ENCODE measurements around the gene LOXL1. TPM values are rescaled to one million over a fixed set of nuclear protein-coding genes. Genes with fewer than 3 reads are reported as not detected.
A peak's percentile ranks its signal among the peaks of the same experiment; 100 is the strongest.

LOXL1 gene
- total RNA-seq, 1 donor from 2014 or later: 163 TPM

DNA sequence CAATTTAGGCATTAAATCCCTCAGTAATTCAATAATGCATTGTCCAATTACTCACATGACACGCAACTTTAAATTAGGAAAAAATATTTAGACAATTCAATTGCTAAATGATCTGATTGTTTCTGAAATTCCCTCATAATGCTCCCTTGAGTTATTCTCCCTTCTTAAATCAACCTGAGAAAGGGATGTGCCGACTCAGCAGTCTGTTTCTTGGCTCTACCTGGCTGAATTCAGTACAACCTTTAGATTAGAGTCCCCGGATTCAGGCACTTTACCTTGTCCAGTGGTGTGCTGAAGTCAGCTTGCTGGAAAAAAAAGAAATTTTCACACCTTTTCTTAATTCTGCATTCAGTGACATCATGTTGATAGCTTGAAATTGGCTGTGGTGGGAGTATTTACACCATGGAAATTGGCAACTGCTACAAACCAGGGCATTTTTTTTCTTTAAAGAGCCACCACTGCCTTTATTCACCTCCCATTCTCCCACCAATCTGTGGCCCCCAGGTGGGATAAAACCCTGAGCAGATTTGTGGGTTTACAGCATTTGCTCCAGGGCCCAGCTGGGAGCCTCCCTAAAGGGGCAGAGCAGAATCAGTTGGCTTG, 20.9 kb upstream of the LOXL1 start:
- Mint-ChIP-seq H3K4me3 (ENCODE audit: unreplicated experiment) (no peak overlapping the region), H3K9me3 (ENCODE audit: unreplicated experiment) (peaks cover 2% of the 10 kb centered on the region), H3K36me3 (ENCODE audit: unreplicated experiment) (peaks cover 3% of the 10 kb centered on the region), H3K4me1 (ENCODE audit: low read depth, unreplicated experiment) (peaks cover 16% of the 10 kb centered on the region), H3K27ac (ENCODE audit: unreplicated experiment) (no peak overlapping the region), H3K27me3 (ENCODE audit: unreplicated experiment) (peaks cover 8% of the 10 kb centered on the region)
- TF ChIP-seq, protein P1, sequence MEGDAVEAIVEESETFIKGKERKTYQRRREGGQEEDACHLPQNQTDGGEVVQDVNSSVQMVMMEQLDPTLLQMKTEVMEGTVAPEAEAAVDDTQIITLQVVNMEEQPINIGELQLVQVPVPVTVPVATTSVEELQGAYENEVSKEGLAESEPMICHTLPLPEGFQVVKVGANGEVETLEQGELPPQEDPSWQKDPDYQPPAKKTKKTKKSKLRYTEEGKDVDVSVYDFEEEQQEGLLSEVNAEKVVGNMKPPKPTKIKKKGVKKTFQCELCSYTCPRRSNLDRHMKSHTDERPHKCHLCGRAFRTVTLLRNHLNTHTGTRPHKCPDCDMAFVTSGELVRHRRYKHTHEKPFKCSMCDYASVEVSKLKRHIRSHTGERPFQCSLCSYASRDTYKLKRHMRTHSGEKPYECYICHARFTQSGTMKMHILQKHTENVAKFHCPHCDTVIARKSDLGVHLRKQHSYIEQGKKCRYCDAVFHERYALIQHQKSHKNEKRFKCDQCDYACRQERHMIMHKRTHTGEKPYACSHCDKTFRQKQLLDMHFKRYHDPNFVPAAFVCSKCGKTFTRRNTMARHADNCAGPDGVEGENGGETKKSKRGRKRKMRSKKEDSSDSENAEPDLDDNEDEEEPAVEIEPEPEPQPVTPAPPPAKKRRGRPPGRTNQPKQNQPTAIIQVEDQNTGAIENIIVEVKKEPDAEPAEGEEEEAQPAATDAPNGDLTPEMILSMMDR (IDR thresholded peaks at IDR 0.05; ENCODE audit: partially characterized antibody, unreplicated experiment): no peak
- DNase-seq: no peak

DNA sequence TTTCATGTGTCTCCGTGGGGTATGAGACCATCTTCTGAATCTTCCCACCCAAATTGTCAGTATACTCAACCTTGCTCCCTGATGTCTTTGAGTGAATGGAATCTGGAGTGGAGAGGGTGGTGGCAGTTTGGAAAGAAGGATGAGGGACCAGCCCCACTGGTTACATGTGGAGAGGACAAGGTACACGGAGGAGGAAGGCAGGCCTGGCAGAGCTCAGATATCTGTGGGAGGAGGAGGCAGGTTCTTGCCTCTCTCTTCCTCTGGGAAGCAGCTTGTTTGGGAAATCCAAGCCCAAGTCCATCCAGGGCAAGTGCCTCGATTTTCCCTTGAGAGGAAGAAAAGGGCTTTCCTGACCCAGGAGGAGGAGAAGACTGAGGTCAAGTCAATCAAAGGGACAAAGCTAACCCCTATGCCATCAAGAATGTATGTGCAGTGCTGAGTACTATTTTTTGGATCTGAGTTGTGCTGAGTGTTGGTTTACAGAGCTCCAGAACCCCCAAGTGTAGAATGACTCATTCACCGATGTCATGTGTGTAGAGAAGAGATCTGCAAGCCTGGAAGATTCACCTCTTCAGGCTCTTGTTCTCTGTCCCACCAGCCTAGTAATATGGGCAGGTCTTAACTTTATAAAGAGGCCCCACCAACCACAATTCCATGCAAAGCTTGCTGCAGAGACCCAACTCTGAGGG, 19.8 kb upstream of the LOXL1 start:
- Mint-ChIP-seq H3K4me1 (ENCODE audit: low read depth, unreplicated experiment) (peaks cover 26% of the 10 kb centered on the region), H3K9me3 (ENCODE audit: unreplicated experiment) (peaks cover 2% of the 10 kb centered on the region), H3K27ac (ENCODE audit: unreplicated experiment) (no peak overlapping the region), H3K36me3 (ENCODE audit: unreplicated experiment) (peaks cover 4% of the 10 kb centered on the region), H3K4me3 (ENCODE audit: unreplicated experiment) (no peak overlapping the region), H3K27me3 (ENCODE audit: unreplicated experiment) (peaks cover 8% of the 10 kb centered on the region)
- TF ChIP-seq, protein P1 (IDR thresholded peaks at IDR 0.05; ENCODE audit: partially characterized antibody, unreplicated experiment): no peak
- no peak for DNase-seq

DNA sequence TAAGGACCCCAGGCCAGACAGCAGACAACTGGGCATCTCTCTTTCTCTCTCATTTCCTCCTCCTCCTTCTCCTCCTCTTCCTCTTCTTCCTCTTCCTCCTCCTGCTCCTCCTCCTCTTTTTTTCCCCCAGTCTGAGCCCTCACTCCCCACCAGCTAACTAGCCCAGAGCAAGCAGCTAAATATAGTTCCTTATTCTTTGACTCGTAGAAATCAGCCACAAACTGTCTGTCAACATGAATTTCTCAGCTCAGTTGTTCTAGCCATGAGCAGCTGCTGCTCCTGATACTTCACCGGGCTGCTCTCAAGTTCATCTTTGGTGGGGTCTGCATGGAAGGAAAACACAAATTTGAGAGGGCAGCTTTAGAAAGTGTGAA, 19.2 kb upstream of the LOXL1 start:
- peaks cover 26% of the 10 kb centered on the region for H3K4me1 Mint-ChIP-seq (ENCODE audit: low read depth, unreplicated experiment)
- peaks cover 4% of the 10 kb centered on the region for H3K36me3 Mint-ChIP-seq (ENCODE audit: unreplicated experiment)
- TF ChIP-seq, protein P1 (IDR thresholded peaks at IDR 0.05; ENCODE audit: partially characterized antibody, unreplicated experiment): no peak
- peaks cover 1% of the 10 kb centered on the region for H3K9me3 Mint-ChIP-seq (ENCODE audit: unreplicated experiment)
- H3K27me3 Mint-ChIP-seq (ENCODE audit: unreplicated experiment): peaks cover 6% of the 10 kb centered on the region
- no peak for DNase-seq
- no peak overlapping the region for H3K4me3 Mint-ChIP-seq (ENCODE audit: unreplicated experiment)
- H3K27ac Mint-ChIP-seq (ENCODE audit: unreplicated experiment): no peak overlapping the region

DNA sequence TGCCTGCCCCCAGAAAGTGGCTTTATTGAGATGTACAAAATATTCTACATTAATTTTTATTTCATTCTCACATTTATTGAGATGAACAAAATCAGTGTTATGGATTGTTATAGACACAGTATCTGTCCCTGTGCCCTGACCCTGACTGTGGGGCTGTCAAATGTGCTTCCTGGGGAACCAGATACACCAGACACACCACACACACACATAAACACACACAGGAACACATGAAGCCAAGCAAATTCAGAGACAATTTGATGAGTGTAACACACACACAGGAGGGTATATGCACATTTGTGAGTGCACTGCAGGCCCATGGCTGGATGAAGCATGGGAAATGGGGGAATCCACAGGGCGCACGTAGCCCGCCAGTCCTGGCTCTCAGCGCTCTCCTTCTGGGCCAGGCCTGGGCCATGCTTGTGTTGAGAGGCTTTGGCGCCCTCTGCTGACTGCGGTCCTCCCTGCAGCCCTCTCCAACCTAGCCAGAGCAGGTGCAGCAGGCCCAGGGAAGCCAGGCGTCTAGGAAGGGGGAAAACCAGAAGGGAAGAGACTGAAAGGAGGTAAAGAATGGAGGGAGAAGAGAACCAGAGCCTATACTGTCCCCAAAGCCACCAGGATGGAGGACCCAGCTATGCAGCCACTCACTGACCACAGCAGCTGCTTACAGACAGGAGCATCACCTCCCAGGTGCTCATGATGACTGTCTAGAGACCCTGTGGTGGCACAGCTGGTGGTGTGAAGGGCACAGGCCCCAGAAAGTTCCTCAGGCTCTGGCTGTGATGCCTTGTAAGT, 18.0 kb upstream of the LOXL1 start:
- Mint-ChIP-seq H3K27ac (ENCODE audit: unreplicated experiment) (no peak overlapping the region), H3K4me3 (ENCODE audit: unreplicated experiment) (peak overlapping the region; percentile 5), H3K4me1 (ENCODE audit: low read depth, unreplicated experiment) (peaks cover 18% of the 10 kb centered on the region), H3K9me3 (ENCODE audit: unreplicated experiment) (peaks cover 1% of the 10 kb centered on the region), H3K27me3 (ENCODE audit: unreplicated experiment) (peaks cover 6% of the 10 kb centered on the region), H3K36me3 (ENCODE audit: unreplicated experiment) (peaks cover 4% of the 10 kb centered on the region)
- TF ChIP-seq, protein P1 (IDR thresholded peaks at IDR 0.05; ENCODE audit: partially characterized antibody, unreplicated experiment): peak; percentile 83
- peak; percentile 94 for DNase-seq

DNA sequence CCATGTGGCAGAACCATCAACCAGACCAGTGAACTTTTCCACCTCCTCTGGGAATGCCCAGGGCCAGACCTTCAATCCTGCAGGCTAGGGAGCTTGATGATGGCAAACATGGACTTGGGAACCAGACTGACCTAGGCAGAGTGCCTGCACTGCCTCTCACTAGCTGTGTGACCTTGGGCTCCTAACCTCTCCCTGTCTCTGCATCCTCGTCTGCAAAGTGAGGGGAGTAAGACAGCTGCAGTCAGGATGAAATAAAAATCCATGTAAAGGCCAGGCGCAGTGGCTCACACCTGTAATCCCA, 17.5 kb upstream of the LOXL1 start:
- DNase-seq: no peak
- Mint-ChIP-seq H3K27ac (ENCODE audit: unreplicated experiment) (no peak overlapping the region), H3K4me3 (ENCODE audit: unreplicated experiment) (no peak overlapping the region), H3K9me3 (ENCODE audit: unreplicated experiment) (peaks cover 1% of the 10 kb centered on the region), H3K27me3 (ENCODE audit: unreplicated experiment) (peaks cover 6% of the 10 kb centered on the region), H3K36me3 (ENCODE audit: unreplicated experiment) (peaks cover 4% of the 10 kb centered on the region), H3K4me1 (ENCODE audit: low read depth, unreplicated experiment) (peaks cover 19% of the 10 kb centered on the region)
- TF ChIP-seq, protein P1 (IDR thresholded peaks at IDR 0.05; ENCODE audit: partially characterized antibody, unreplicated experiment): no peak
